Measurements from ENCODE around the gene RFT1.

DNA sequence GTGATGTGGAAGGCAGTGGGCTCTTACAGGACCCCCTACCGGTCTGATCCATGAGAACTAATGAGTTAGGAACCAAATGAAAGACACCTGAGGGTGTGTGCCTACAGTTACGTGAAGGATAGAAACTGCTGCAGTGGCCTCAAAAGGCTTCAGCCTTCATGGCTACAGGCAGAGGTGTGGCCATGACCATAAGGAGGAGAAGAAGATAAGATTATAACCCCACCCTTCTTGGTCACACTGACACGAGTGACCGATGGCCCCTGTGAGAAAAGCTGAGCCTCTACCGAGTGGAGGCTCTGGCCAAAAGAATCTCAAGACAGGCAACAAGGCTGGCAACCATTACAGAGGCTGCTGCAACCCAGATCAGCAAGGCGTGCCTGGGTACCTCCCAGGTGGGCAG is 6.3 kb downstream of the RFT1 start:
- TF ChIP-seq POLR2A (IDR thresholded peaks at IDR 0.05): no peak
- no peak for TF ChIP-seq CTCF (IDR thresholded peaks at IDR 0.05)

All from lower leg skin (tissue), 3 donors.